ENCODE measurements around the gene TRIM34. TPM values are rescaled to one million over a fixed set of nuclear protein-coding genes. Genes with fewer than 3 reads are reported as not detected.
"Not testable (repeated sequence)": the region's sequence is repeated elsewhere in the genome, so short reads cannot be mapped to it uniquely, and the experiment has no call there.

The TRIM34 gene
- total and polyA plus RNA-seq, 2 of the 4 experiments (the other 2 are of a cell fraction) = 6.1 to 8.6 TPM

DNA sequence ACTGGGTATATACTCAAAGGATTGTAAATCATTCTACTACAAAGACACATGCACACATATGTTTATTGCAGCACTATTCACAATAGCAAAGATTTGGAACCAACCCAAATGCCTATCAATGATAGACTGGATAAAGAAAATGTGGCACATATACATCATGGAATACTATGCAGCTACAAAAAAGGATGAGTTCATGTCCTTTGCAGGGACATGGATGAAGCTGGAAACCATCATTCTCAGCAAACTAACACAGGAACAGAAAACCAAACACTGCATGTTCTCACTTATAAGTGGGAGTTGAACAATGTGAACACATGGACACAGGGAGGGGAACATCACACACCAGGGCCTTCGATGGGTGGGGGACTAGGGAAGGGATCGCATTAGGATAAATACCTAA lies 32.2 kb downstream of the TRIM34 start:
- intact Hi-C loops (cut with micrococcal nuclease); H3K27me3 ChIP-seq (ENCODE audit: control insufficient read depth, insufficient read depth, low read length); H3K79me1 ChIP-seq (ENCODE audit: low read depth in 1 of 2, low read length in 2 of 2); H2BK120ac ChIP-seq (ENCODE audit: low read depth, low read length); H2AFZ ChIP-seq (replicated peaks; ENCODE audit: low read length, poor library complexity); H2BK20ac ChIP-seq (ENCODE audit: low read depth, low read length); H4K91ac ChIP-seq (ENCODE audit: insufficient read depth, low read depth, low read length); H3K4me2 ChIP-seq (ENCODE audit: low read depth, low read length); H2AK5ac ChIP-seq (ENCODE audit: low read depth, low read length); H3K9me1 ChIP-seq (ENCODE audit: insufficient read depth, low read length); H2BK5ac ChIP-seq (ENCODE audit: low read depth, low read length, poor library complexity, severe bottlenecking); H3K36me3 ChIP-seq (ENCODE audit: control insufficient read depth, insufficient read depth, low read length); H3K4me3 ChIP-seq (ENCODE audit: insufficient read depth, low read depth, low read length); BruUV-seq (replicated peaks); CTCF ChIA-PET; H3K9me3 ChIP-seq (ENCODE audit: control insufficient read depth, insufficient read depth, low read length); H3K18ac ChIP-seq (ENCODE audit: low read depth, low read length); ATAC-seq (ENCODE audit: low read depth); H2AK9ac ChIP-seq (replicated peaks; ENCODE audit: low read depth, low read length, poor library complexity); H3K9ac ChIP-seq (ENCODE audit: low read depth, low read length); H3K4ac ChIP-seq (ENCODE audit: low read depth, low read length); DNase-seq; H3K27ac ChIP-seq (ENCODE audit: insufficient read depth, low read length); H3K4me1 ChIP-seq (ENCODE audit: control insufficient read depth, insufficient read depth, low read length); H3K56ac ChIP-seq (ENCODE audit: extremely low read depth, insufficient read depth, low read length); POLR2A ChIA-PET (ENCODE audit: unreplicated experiment); dilution Hi-C loops (cut with HindIII; ENCODE audit: low sequenced_read_pairs, unreplicated experiment); H3K14ac ChIP-seq (replicated peaks; ENCODE audit: low read depth, low read length); in situ Hi-C loops (cut with MboI; ENCODE audit: low sequenced_read_pairs); H4K8ac ChIP-seq (ENCODE audit: low read depth in 2 of 2, low read length in 2 of 2); H4K20me1 ChIP-seq (ENCODE audit: insufficient read depth, low read length); H2BK15ac ChIP-seq (ENCODE audit: low read depth, low read length); H3K23ac ChIP-seq (ENCODE audit: low read depth, low read length); H4K5ac ChIP-seq (ENCODE audit: low read depth, low read length): not testable (repeated sequence)
- WGBS, 2 experiments (ENCODE audit: extremely low coverage in 2 of 2, insufficient read length in 1 of 2) = no CpG with 5 or more reads among the region's 2 CpGs
